SW 1271 (cell line): ENCODE data around the gene COL18A1.
"Not testable (repeated sequence)": the region's sequence is repeated elsewhere in the genome, so short reads cannot be mapped to it uniquely, and the experiment has no call there.

Experiments
- DNase-seq, 2 experiments: peaks; one replicate each; lab custom pipeline; 2025; lab: John Stamatoyannopoulos, UW

COL18A1 gene

GRCh38 chr21:45367402-45368351 is 37.3 kb upstream of the COL18A1 start:
- no peak for DNase-seq

DNA sequence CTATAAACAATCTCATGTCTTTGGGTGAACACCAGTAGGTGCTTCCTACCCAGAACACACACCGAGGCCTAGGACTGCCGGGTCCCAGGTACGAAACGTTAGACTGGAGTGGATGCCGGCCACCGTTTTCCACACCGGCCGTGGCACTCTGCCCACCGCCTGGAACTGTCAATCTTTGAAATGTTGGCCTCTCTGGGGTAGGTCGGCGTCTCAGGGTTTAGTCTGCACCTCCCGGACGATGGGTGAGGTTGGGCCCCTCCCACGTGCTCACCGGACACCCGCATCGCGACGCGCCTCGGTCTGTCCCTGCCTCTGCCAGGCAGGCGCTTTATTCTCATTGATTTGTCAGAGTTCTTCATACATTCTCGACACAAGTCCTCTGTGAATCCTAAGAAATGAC is 35.9 kb upstream of the COL18A1 start:
- not testable (repeated sequence) for DNase-seq

GRCh38 chr21:45370575-45370974 is 34.4 kb upstream of the COL18A1 start:
- DNase-seq: no peak

DNA sequence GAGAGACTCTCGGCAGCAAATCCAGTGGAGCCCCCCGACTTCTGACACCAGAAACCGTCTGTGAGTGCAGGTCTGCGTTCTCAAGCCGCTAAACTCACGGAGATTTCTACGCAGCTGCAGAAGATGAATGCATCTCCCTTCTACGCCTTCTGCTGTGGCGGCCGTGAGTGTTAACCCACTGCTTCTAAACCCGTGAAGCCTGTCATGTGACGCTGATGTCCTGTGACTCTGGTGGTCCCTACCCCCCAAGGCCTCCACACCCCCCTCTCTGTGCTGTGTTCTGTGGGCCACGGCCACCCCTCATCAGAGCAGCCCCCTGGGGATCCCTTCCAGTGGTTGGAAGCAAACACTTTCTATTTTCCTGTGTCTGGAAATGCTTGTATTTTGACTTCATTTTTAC is 33.9 kb upstream of the COL18A1 start:
- DNase-seq: no peak

DNA sequence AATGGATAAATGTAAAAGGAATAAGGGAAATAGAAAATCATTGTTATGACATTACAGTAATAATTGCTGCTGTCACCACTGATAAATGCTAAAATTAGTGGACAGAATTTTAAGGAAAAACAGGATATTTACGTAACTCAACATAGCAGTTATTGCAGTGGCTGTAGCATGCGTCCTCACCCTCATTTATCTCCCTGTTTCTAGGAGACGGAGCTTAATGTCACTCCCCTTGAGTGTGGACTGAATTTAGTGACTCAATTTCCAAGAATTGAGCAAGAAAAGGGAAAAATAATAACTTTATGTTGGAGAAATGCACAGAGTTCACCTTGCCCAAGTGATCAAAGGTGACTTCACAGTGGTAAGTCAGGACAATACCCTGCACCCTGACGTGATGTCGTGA is 33.3 kb upstream of the COL18A1 start:
- DNase-seq: no peak

GRCh38 chr21:45372732-45373355 is 32.1 kb upstream of the COL18A1 start:
- no peak for DNase-seq

GRCh38 chr21:45373991-45374816 is 30.8 kb upstream of the COL18A1 start:
- DNase-seq: no peak

GRCh38 chr21:45374826-45375455 is 30.0 kb upstream of the COL18A1 start:
- DNase-seq: no peak

GRCh38 chr21:45376459-45377324 is 28.3 kb upstream of the COL18A1 start:
- DNase-seq: no peak

- DNase-seq: no peak
Measured at GRCh38 chr21:45377325-45377709, 27.6 kb upstream of the COL18A1 start.

DNA sequence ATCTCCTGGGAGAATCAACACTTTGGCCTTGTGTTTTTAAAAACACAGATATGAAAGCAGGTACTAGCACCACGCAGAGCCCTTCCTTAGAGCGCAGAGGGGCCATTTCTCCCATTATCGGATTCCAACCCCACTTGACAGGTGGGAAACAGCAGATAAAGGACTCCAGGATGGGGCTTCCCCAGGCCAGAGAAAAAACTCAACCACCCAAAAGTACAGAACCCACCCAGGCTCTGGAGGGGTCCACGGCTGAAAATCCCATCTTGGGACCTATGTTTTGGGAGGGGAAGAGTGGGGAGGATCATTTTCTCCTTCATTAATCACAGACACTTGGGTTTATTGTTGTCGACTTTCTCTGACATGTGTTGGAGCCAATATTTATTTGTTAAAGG is 27.1 kb upstream of the COL18A1 start:
- DNase-seq: no peak

- DNase-seq: no peak
Measured at GRCh38 chr21:45378258-45378966, 26.6 kb upstream of the COL18A1 start.

GRCh38 chr21:45379171-45379900 is 25.6 kb upstream of the COL18A1 start:
- DNase-seq: no peak

DNA sequence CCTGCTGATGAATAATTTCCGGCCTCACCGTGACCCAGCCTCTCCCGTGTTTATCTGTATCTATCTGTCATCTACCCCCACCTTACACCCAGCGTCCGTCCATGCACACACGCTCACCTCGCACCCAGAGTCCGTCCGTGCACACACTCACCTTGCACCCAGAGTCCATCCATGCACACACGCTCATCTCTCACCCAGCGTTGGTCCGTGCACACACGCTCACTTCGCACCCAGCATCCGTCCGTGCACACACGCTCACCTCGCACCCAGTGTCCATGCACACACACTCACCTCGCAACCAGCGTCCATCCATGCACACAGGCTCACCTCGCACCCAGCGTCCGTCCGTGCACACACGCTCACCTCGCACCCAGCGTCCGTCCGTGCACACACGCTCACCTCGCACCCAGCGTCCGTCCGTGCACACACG is 25.0 kb upstream of the COL18A1 start:
- no peak for DNase-seq

DNA sequence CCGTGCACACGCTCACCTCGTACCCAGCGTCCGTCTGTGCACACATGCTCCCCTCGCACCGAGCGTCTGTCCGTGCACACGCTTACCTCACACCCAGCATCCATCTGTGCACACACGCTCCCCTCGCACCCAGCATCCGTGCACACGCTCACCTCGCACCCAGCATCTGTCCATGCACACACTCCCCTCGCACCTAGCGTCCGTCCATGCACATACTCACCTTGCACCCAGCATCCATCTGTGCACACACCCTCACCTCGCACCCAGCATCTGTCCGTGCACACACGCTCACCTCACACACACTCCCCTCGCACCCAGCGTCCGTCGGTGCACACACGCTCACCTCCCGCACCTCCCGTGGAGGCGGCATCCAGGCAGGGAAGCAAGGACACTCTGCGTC is 24.4 kb upstream of the COL18A1 start:
- no peak for DNase-seq

GRCh38 chr21:45381036-45381787 is 23.8 kb upstream of the COL18A1 start:
- no peak for DNase-seq

DNA sequence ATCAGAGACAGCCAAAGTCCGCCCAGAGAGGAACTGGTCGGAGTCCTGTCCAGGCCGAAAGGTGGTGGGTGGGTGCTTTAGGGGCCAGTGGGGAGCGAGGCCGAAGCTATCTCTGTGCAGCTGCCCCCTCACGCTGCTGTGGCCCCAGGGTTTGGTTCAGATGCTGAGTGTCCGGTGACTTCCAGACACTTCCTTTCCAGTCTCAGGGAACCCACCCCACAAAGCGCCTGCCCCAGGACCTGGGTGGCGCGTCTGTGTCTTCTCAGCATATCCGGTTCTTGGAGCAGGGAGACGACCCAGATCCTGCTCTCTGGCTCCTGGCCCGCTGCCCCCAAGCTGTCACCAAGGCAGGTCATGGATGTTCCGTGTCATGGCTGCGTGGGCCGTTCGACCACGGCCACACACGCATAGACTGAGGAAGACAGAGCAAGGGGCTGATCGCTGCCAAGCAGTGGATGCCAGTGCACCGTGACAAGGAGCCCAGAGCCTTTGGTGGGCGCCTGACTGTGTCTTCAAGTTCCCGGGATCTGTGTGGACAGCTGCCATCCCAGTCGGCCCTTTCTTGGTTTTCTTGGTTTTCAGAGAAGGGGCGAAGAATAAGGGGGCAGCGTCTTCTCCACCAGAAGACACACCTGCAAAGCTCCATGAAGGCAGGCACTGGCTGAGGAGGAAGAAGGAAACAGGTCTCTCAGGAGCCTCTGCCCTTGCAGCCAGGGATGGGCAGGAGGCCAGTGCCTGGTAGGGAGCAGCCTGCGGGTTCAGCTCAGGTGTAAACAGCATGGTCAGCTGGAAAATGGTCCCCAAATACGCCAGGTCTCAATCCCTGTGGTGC is 22.9 kb upstream of the COL18A1 start:
- no peak for DNase-seq

DNA sequence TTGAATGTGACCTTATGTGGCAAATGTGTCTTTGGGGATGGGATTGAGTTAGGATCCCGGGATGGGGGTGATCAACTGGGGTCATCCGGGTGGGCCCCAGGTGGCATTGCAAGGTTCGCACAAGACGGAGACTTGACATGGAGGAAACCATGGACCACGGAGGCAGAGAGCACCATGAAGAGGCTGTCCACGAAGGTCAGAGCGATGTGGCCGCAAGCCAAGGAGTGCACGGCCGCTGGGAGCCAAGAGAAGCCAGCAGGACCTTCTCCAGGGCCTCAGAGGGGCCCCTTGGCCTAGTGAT is 22.3 kb upstream of the COL18A1 start:
- DNase-seq: no peak
